Posterior vena cava (tissue), 2 donors: Measurements from ENCODE around the gene TMEM81. TPM values are rescaled to one million over a fixed set of nuclear protein-coding genes. Genes with fewer than 3 reads are reported as not detected.

Experiments
- DNase-seq: peaks from one replicate; pipeline ENCODE4 v3.0.0-alpha.2; 2020; ENCODE audit warnings: low spot score
- intact Hi-C, 2 donors: fragments of 100-400 bp; cut with DNase I; formaldehyde crosslinking; loops; one replicate each; pipeline versions ENCODE4 v1.14.1 to v1.14.2; 2022 to 2023
- total RNA-seq, 2 donors: library from RNA; stranded (reverse); fragmentation: NEBNext Ultra II Directional; extraction: Animal tissue kit (Norgen Biotek cat#: 25700); gene quantifications; one replicate each; pipeline ENCODE4 v1.2.1, GENCODE V29; 2021
- donor health status: DM: yes; HTN: yes; CAD: no.
- donor health status: DM: yes; HTN: yes; CAD: no.

The TMEM81 gene
- total RNA-seq, 2 donors from 2014 or later, result 1.4 to 1.5 TPM

- intact Hi-C loops, result no loop called here
- DNase-seq, result no peak
Measured at GRCh38 chr1:205077934-205078311, 6.3 kb downstream of the TMEM81 start.

- DNase-seq, result no peak
- intact Hi-C loops, result no loop called here
Measured at GRCh38 chr1:205077158-205077933, 6.9 kb downstream of the TMEM81 start.

- no peak for DNase-seq
- intact Hi-C loops, result no loop called here
Measured at GRCh38 chr1:205076245-205076761, 8.0 kb downstream of the TMEM81 start.

- intact Hi-C loops, result no loop called here
- no peak for DNase-seq
Measured at GRCh38 chr1:205075642-205076155, 8.6 kb downstream of the TMEM81 start.

GRCh38 chr1:205074513-205074912 lies 9.7 kb downstream of the TMEM81 start:
- no peak for DNase-seq
- intact Hi-C loops, result no loop called here

- intact Hi-C loops, result no loop called here
- DNase-seq, result no peak
Measured at GRCh38 chr1:205074084-205074483, 10.2 kb downstream of the TMEM81 start.

- no peak for DNase-seq
- intact Hi-C loops, result no loop called here
Measured at GRCh38 chr1:205073511-205073910, 10.7 kb downstream of the TMEM81 start.

- intact Hi-C loops, result no loop called here
- no peak for DNase-seq
Measured at GRCh38 chr1:205072881-205073280, 11.4 kb downstream of the TMEM81 start.

GRCh38 chr1:205072286-205072685 lies 12.0 kb downstream of the TMEM81 start:
- no peak for DNase-seq
- intact Hi-C loops, result no loop called here

GRCh38 chr1:205071801-205072200 lies 12.5 kb downstream of the TMEM81 start:
- intact Hi-C loops, result loop anchor here in 1 of 2 donors (1.0 kb wide), 1 partner anchor 70 kb away; no protein-coding TSS in a partner anchor
- DNase-seq, result no peak

- intact Hi-C loops, result loop anchor here in 1 of 2 donors (1.0 kb wide), 1 partner anchor 69 kb away; no protein-coding TSS in a partner anchor
- no peak for DNase-seq
Measured at GRCh38 chr1:205071028-205071409, 13.2 kb downstream of the TMEM81 start.

GRCh38 chr1:205069371-205070125 lies 14.7 kb downstream of the TMEM81 start:
- intact Hi-C loops, result no loop called here
- no peak for DNase-seq

- no peak for DNase-seq
- intact Hi-C loops, result no loop called here
Measured at GRCh38 chr1:205068457-205069040, 15.7 kb downstream of the TMEM81 start.

GRCh38 chr1:205068001-205068400 lies 16.3 kb downstream of the TMEM81 start:
- intact Hi-C loops, result no loop called here
- no peak for DNase-seq

GRCh38 chr1:205067031-205067430 lies 17.2 kb downstream of the TMEM81 start:
- intact Hi-C loops, result no loop called here
- DNase-seq, result peak; percentile 8

- intact Hi-C loops, result no loop called here
Measured at GRCh38 chr1:205066141-205066818, 18.0 kb downstream of the TMEM81 start.

GRCh38 chr1:205065666-205066065 lies 18.6 kb downstream of the TMEM81 start:
- DNase-seq, result no peak
- intact Hi-C loops, result no loop called here

More at GRCh38 chr1:205066141-205066818, 18.0 kb downstream of the TMEM81 start:
- DNase-seq, result peak; percentile 53

GRCh38 chr1:205064741-205065316 lies 19.4 kb downstream of the TMEM81 start:
- intact Hi-C loops, result loop anchor here in 1 of 2 donors (5.0 kb wide), 1 partner anchor 88 kb away; no protein-coding TSS in a partner anchor
- DNase-seq, result peak; percentile 42

- DNase-seq, result peak; percentile 50
- intact Hi-C loops, result loop anchor here in 1 of 2 donors (5.0 kb wide), 1 partner anchor 87 kb away; no protein-coding TSS in a partner anchor
Measured at GRCh38 chr1:205064301-205064700, 20.0 kb downstream of the TMEM81 start.
